OCI-LY7 (cell line): ENCODE results near the gene USB1.

Source experiments
- CTCF ChIP-seq: fragments of 200-600 bp; sonication (generic); conservative IDR thresholded peaks from 2 replicates; pipeline ENCODE4 v1.5.1; 2014; ENCODE audit warnings: mild to moderate bottlenecking, antibody characterized with exemption, low read length, moderate library complexity, mixed read lengths
- EZH2phosphoT487 ChIP-seq: fragments of 200-600 bp; sonication (generic); IDR thresholded peaks from 2 replicates; pipeline ENCODE4 v1.6.1; 2018; ENCODE audit warnings: low read depth, borderline replicate concordance, mild to moderate bottlenecking, mixed run types, antibody characterized with exemption, low read length, moderate library complexity, mixed read lengths

GRCh38 chr16:58037365-58038057 lies 36.3 kb downstream of the USB1 start:
- TF ChIP-seq CTCF: no peak
- no peak for TF ChIP-seq EZH2phosphoT487
